PFSK-1 (cell line): ENCODE results near the gene COL4A6.

ENCODE experiments used
- REST ChIP-seq, 2 experiments: IDR thresholded peaks; 2 replicates each; pipeline versions ENCODE4 v1.6.1 to v1.8.0; 2011 to 2012; ENCODE audit warnings: low read depth in 2 of 2, low read length in 2 of 2, control low read depth in 1 of 2, inconsistent platforms in 1 of 2, mild to moderate bottlenecking in 1 of 2, moderate library complexity in 1 of 2; ENCODE audit not compliant: insufficient read depth in 1 of 2
- SIN3A ChIP-seq: IDR thresholded peaks from 2 replicates; pipeline ENCODE4 v1.6.1; 2012; ENCODE audit warnings: mild to moderate bottlenecking, low read length, moderate library complexity, borderline replicate concordance; ENCODE audit not compliant: insufficient read depth
- TAF1 ChIP-seq: IDR thresholded peaks from 2 replicates; pipeline ENCODE4 v1.6.1; 2012; ENCODE audit warnings: low read length, control low read depth, borderline replicate concordance; ENCODE audit not compliant: insufficient read depth

GRCh38 chrX:108361316-108361715, 76.9 kb downstream of the COL4A6 start:
- TF ChIP-seq REST (IDR thresholded peaks at IDR 0.05; ENCODE audit: insufficient read depth in 1 of 2, low read depth in 2 of 2, low read length in 2 of 2): no peak
- TF ChIP-seq TAF1: no peak
- no peak for TF ChIP-seq SIN3A
